Vagina (tissue), 2 donors: Measurements from ENCODE around the gene STK10.

Experiments
- POLR2A ChIP-seq, 2 donors: fragments of 450-650 bp; IDR thresholded peaks; one replicate each; pipeline ENCODE4 v1.6.1; 2017; ENCODE audit warnings: antibody characterized with exemption in 2 of 2, mild to moderate bottlenecking in 2 of 2, moderate library complexity in 2 of 2
- POLR2AphosphoS5 ChIP-seq, 2 donors: sonication (generic); formaldehyde crosslinking; IDR thresholded peaks; one replicate each; pipeline ENCODE4 v1.9.0; 2017; ENCODE audit warnings: antibody characterized with exemption in 2 of 2, mild to moderate bottlenecking in 2 of 2, low read depth in 1 of 2; ENCODE audit not compliant: insufficient read depth in 1 of 2
- TF ChIP-seq, protein P1 (sequence below), 3 experiments: fragments of 450-650 bp in 2 of 3; fragments of 200-600 bp in 1 of 3; sonication (generic) in 1 of 3; IDR thresholded peaks; one replicate each; pipeline ENCODE4 v1.5.1; 2017 to 2019; ENCODE audit warnings: antibody characterized with exemption in 3 of 3, mild to moderate bottlenecking in 2 of 3, moderate library complexity in 2 of 3

DNA sequence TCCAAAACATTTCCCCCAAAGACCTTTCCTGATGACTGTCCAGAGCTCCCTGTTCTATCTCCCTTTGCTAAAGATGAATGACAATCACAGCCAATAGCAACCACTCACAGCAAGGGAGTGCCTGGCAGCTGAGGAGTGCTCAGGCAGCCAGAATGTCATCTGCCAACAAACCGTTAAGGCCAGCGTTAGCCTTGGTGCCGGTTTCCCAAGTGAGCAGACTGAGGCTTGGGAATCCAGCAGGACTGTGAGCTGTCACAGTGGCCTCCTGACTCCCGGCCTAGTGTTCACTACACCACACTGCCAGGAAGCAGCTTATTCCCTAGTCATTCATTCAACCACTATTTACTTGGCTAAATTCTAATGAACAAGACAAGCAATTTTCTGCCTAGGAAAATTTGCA, 24.7 kb downstream of the STK10 start:
- TF ChIP-seq, protein P1, sequence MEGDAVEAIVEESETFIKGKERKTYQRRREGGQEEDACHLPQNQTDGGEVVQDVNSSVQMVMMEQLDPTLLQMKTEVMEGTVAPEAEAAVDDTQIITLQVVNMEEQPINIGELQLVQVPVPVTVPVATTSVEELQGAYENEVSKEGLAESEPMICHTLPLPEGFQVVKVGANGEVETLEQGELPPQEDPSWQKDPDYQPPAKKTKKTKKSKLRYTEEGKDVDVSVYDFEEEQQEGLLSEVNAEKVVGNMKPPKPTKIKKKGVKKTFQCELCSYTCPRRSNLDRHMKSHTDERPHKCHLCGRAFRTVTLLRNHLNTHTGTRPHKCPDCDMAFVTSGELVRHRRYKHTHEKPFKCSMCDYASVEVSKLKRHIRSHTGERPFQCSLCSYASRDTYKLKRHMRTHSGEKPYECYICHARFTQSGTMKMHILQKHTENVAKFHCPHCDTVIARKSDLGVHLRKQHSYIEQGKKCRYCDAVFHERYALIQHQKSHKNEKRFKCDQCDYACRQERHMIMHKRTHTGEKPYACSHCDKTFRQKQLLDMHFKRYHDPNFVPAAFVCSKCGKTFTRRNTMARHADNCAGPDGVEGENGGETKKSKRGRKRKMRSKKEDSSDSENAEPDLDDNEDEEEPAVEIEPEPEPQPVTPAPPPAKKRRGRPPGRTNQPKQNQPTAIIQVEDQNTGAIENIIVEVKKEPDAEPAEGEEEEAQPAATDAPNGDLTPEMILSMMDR (IDR thresholded peaks at IDR 0.05), result no peak
- TF ChIP-seq POLR2AphosphoS5 (IDR thresholded peaks at IDR 0.05; ENCODE audit: insufficient read depth in 1 of 2, low read depth in 1 of 2) (no peak), POLR2A (IDR thresholded peaks at IDR 0.05) (no peak)
